ENCODE measurements around the gene FAF1. TPM values are rescaled to one million over a fixed set of nuclear protein-coding genes. Genes with fewer than 3 reads are reported as not detected.

The FAF1 gene
- total RNA-seq, 4 donors from 2014 or later: 46.1 to 72.2 (median 52.2) TPM

- TF ChIP-seq CTCF (IDR thresholded peaks at IDR 0.05; ENCODE audit: low read depth): no peak
Observed at GRCh38 chr1:50787266-50787665, 172.8 kb downstream of the FAF1 start.

- no peak for TF ChIP-seq CTCF (IDR thresholded peaks at IDR 0.05; ENCODE audit: low read depth)
Observed at GRCh38 chr1:50783286-50783685, 176.8 kb downstream of the FAF1 start.

- TF ChIP-seq CTCF (IDR thresholded peaks at IDR 0.05; ENCODE audit: low read depth): no peak
Observed at GRCh38 chr1:50780797-50781196, 179.3 kb downstream of the FAF1 start.

GRCh38 chr1:50779801-50780200 is 180.3 kb downstream of the FAF1 start:
- no peak for TF ChIP-seq CTCF (IDR thresholded peaks at IDR 0.05; ENCODE audit: low read depth)

GRCh38 chr1:50775740-50776139 is 184.3 kb downstream of the FAF1 start:
- no peak for TF ChIP-seq CTCF (IDR thresholded peaks at IDR 0.05; ENCODE audit: low read depth)

- TF ChIP-seq CTCF (IDR thresholded peaks at IDR 0.05; ENCODE audit: low read depth): no peak
Observed at GRCh38 chr1:50774759-50775351, 185.2 kb downstream of the FAF1 start.

GRCh38 chr1:50766688-50767087 is 193.4 kb downstream of the FAF1 start:
- no peak for TF ChIP-seq CTCF (IDR thresholded peaks at IDR 0.05; ENCODE audit: low read depth)
